ENCODE results near the gene CCDC9. TPM values are rescaled to one million over a fixed set of nuclear protein-coding genes. Genes with fewer than 3 reads are reported as not detected.
"Not testable (repeated sequence)": the region's sequence is repeated elsewhere in the genome, so short reads cannot be mapped to it uniquely, and the experiment has no call there.

Gene CCDC9
- total and polyA plus RNA-seq, 2 donors, result 4.9 to 27.4 TPM

GRCh38 chr19:47274891-47275761, 18.8 kb downstream of the CCDC9 start:
- Histone ChIP-seq H3K9me3 (ENCODE audit: control insufficient read depth in 2 of 2, insufficient read depth in 1 of 2, low read length in 1 of 2) (no peaks in the 10 kb centered on the region), H3K36me3 (ENCODE audit: control insufficient read depth in 2 of 2, insufficient read depth in 2 of 2, low read length in 1 of 2) (peaks cover 16 to 19% of the 10 kb centered on the region in 2 donors), H3K4me1 (ENCODE audit: control insufficient read depth in 2 of 2, insufficient read depth in 2 of 2, low read length in 2 of 2) (peaks cover 17 to 25% of the 10 kb centered on the region in 2 donors), H3K27ac (ENCODE audit: low read depth in 1 of 2, low read length in 1 of 2) (peak overlapping the region in 1 of 2 donors; percentile 67), H3K27me3 (ENCODE audit: control insufficient read depth in 2 of 2, insufficient read depth in 1 of 2, low read length in 1 of 2) (peaks cover 0 to 4% of the 10 kb centered on the region in 2 donors), H3K4me3 (ENCODE audit: low read length in 2 of 2) (peak overlapping the region; percentile 26 to 64)
- DNase-seq (ENCODE audit: low read depth in 6 of 9, low spot score in 9 of 9), result no peak
- 12% methylated on average over 82 of the region's 82 CpGs for WGBS

- Histone ChIP-seq H3K4me3 (ENCODE audit: low read length in 2 of 2) (no peak overlapping the region), H3K9me3 (ENCODE audit: control insufficient read depth in 2 of 2, insufficient read depth in 1 of 2, low read length in 1 of 2) (no peaks in the 10 kb centered on the region), H3K36me3 (ENCODE audit: control insufficient read depth in 2 of 2, insufficient read depth in 2 of 2, low read length in 1 of 2) (peaks cover 8 to 11% of the 10 kb centered on the region in 2 donors), H3K4me1 (ENCODE audit: control insufficient read depth in 2 of 2, insufficient read depth in 2 of 2, low read length in 2 of 2) (peaks cover 17 to 25% of the 10 kb centered on the region in 2 donors), H3K27me3 (ENCODE audit: control insufficient read depth in 2 of 2, insufficient read depth in 1 of 2, low read length in 1 of 2) (peaks cover 0 to 4% of the 10 kb centered on the region in 2 donors), H3K27ac (ENCODE audit: low read depth in 1 of 2, low read length in 1 of 2) (no peak overlapping the region)
- 97% methylated on average over 13 of the region's 13 CpGs for WGBS
- no peak for DNase-seq (ENCODE audit: low read depth in 6 of 9, low spot score in 9 of 9)
These were observed 19.6 kb downstream of the CCDC9 start for GRCh38 chr19:47275791-47276461.

DNA sequence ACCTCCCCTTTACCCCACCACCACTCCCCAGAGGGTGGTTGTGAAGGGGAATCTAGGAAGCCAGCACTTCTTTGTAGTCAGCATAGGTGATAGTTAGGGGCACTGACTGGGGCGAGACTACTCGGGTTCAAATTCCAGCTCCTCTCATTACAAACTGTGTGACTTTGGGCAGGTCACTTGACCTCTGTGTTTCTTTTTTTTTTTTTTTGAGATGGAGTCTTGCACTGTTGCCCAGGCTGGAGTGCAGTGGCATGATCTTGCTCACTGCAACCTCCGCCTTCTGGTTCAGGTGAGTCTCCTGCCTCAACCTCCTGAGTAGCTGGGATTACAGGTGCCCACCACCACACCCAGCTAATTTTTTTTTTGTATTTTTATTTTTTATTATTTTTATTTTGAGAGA, 20.2 kb downstream of the CCDC9 start:
- H3K9me3 ChIP-seq (ENCODE audit: control insufficient read depth in 2 of 2, insufficient read depth in 1 of 2, low read length in 1 of 2); H3K36me3 ChIP-seq (ENCODE audit: control insufficient read depth in 2 of 2, insufficient read depth in 2 of 2, low read length in 1 of 2); H3K4me3 ChIP-seq (ENCODE audit: low read length in 2 of 2); H3K27me3 ChIP-seq (ENCODE audit: control insufficient read depth in 2 of 2, insufficient read depth in 1 of 2, low read length in 1 of 2); DNase-seq (ENCODE audit: low read depth in 6 of 9, low spot score in 9 of 9); H3K27ac ChIP-seq (ENCODE audit: low read depth in 1 of 2, low read length in 1 of 2): not testable (repeated sequence)
- WGBS, result 97% methylated on average over 3 of the region's 3 CpGs
- peaks cover 17 to 25% of the 10 kb centered on the region in 2 donors for H3K4me1 ChIP-seq (ENCODE audit: control insufficient read depth in 2 of 2, insufficient read depth in 2 of 2, low read length in 2 of 2)

DNA sequence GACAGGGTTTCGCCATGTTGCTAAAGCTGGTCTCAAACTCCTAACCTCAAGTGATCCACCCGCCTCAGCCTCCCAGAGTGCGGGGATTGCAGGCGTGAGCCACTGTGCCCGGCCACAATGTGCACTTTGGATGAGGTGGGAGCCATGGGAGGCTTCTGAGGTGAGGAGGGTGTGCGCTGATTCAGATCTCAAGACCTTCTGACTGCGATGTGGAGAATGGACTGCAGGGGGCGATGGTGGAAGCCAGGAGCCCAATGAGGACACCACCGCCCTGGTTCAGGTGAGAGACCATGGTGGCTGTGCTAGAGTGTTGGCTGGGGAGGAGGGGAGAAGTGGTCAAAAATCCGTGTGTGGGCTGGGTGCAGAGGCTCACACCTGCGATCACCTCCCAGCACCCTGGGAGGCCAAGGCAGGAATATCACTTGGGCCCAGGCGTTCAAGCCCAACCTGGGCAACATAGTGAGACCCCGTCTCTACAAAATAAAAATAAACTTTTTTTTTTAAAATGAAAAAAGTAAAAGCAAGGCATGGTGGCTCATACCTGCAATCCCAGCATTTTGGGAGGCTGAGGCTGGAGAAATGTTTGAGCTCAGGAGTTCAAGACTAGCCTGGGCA, 24.0 kb downstream of the CCDC9 start:
- no peak overlapping the region for H3K27ac ChIP-seq (ENCODE audit: low read depth in 1 of 2, low read length in 1 of 2)
- H3K36me3 ChIP-seq (ENCODE audit: control insufficient read depth in 2 of 2, insufficient read depth in 2 of 2, low read length in 1 of 2), result peaks cover 0 to 3% of the 10 kb centered on the region in 2 donors
- H3K27me3 ChIP-seq (ENCODE audit: control insufficient read depth in 2 of 2, insufficient read depth in 1 of 2, low read length in 1 of 2), result peaks cover 0 to 2% of the 10 kb centered on the region in 2 donors
- no peaks in the 10 kb centered on the region for H3K9me3 ChIP-seq (ENCODE audit: control insufficient read depth in 2 of 2, insufficient read depth in 1 of 2, low read length in 1 of 2)
- 95% methylated on average over 13 of the region's 13 CpGs for WGBS
- no peak overlapping the region for H3K4me3 ChIP-seq (ENCODE audit: low read length in 2 of 2)
- peak in 1 of 9 donors; percentile 42 for DNase-seq (ENCODE audit: low read depth in 6 of 9, low spot score in 9 of 9)
- peaks cover 4 to 11% of the 10 kb centered on the region in 2 donors for H3K4me1 ChIP-seq (ENCODE audit: control insufficient read depth in 2 of 2, insufficient read depth in 2 of 2, low read length in 2 of 2)

- 93% methylated on average over 10 of the region's 10 CpGs for WGBS
- no peak overlapping the region for H3K27ac ChIP-seq (ENCODE audit: low read depth in 1 of 2, low read length in 1 of 2)
- no peaks in the 10 kb centered on the region for H3K4me1 ChIP-seq (ENCODE audit: control insufficient read depth in 2 of 2, insufficient read depth in 2 of 2, low read length in 2 of 2)
These were observed 27.2 kb downstream of the CCDC9 start for GRCh38 chr19:47283405-47284059.

DNA sequence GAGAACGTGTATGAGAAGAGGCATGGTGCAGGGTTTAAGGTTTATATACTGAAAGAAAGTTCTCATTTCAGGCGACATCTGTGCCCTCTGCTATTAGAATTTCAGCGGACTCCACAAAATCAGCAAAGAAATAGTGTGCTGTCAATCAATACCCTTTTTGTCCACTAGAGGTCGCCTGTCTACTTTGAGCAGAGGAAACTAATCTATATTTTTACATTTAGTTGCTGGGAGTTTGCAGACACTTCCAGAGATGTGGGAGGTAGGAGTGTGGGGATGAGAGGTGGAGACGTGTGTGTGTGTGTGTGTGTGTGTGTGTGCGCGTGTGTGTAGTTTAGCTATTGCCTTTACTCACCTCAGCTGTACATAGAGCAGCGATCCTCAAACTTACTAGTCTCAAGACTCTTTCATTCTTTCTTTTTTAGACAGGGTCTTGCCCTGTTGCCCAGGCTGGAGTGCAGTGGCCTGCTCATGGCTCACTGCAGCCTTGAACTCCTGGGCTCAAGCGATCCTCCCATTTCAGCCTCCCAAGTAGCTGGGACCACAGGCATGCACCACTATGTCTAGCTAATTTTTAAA, 28.1 kb downstream of the CCDC9 start:
- no peaks in the 10 kb centered on the region for H3K27me3 ChIP-seq (ENCODE audit: control insufficient read depth in 2 of 2, insufficient read depth in 1 of 2, low read length in 1 of 2)
- WGBS, result 47% methylated on average over 9 of the region's 9 CpGs
- DNase-seq (ENCODE audit: low read depth in 6 of 9, low spot score in 9 of 9), result peak in 5 of 9 donors; percentile 47 to 72 (median 54)
- H3K27ac ChIP-seq (ENCODE audit: low read depth in 1 of 2, low read length in 1 of 2), result no peak overlapping the region
- no peak overlapping the region for H3K4me3 ChIP-seq (ENCODE audit: low read length in 2 of 2)
- H3K4me1 ChIP-seq (ENCODE audit: control insufficient read depth in 2 of 2, insufficient read depth in 2 of 2, low read length in 2 of 2), result no peaks in the 10 kb centered on the region
- no peaks in the 10 kb centered on the region for H3K36me3 ChIP-seq (ENCODE audit: control insufficient read depth in 2 of 2, insufficient read depth in 2 of 2, low read length in 1 of 2)
- no peaks in the 10 kb centered on the region for H3K9me3 ChIP-seq (ENCODE audit: control insufficient read depth in 2 of 2, insufficient read depth in 1 of 2, low read length in 1 of 2)

More at GRCh38 chr19:47283405-47284059, 27.2 kb downstream of the CCDC9 start:
- DNase-seq (ENCODE audit: low read depth in 6 of 9, low spot score in 9 of 9), result no peak
- Histone ChIP-seq H3K27me3 (ENCODE audit: control insufficient read depth in 2 of 2, insufficient read depth in 1 of 2, low read length in 1 of 2) (no peaks in the 10 kb centered on the region), H3K4me3 (ENCODE audit: low read length in 2 of 2) (no peak overlapping the region), H3K9me3 (ENCODE audit: control insufficient read depth in 2 of 2, insufficient read depth in 1 of 2, low read length in 1 of 2) (no peaks in the 10 kb centered on the region), H3K36me3 (ENCODE audit: control insufficient read depth in 2 of 2, insufficient read depth in 2 of 2, low read length in 1 of 2) (no peaks in the 10 kb centered on the region)

GRCh38 chr19:47296036-47296435, 39.7 kb downstream of the CCDC9 start:
- H3K9me3 ChIP-seq (ENCODE audit: control insufficient read depth in 2 of 2, insufficient read depth in 1 of 2, low read length in 1 of 2), result no peaks in the 10 kb centered on the region
- H3K27ac ChIP-seq (ENCODE audit: low read depth in 1 of 2, low read length in 1 of 2), result no peak overlapping the region
- DNase-seq (ENCODE audit: low read depth in 6 of 9, low spot score in 9 of 9), result peak in 8 of 9 donors; percentile 50 to 84 (median 66)
- WGBS, result 28% methylated on average over 12 of the region's 12 CpGs
- no peak overlapping the region for H3K4me3 ChIP-seq (ENCODE audit: low read length in 2 of 2)
- H3K36me3 ChIP-seq (ENCODE audit: control insufficient read depth in 2 of 2, insufficient read depth in 2 of 2, low read length in 1 of 2), result no peaks in the 10 kb centered on the region
- H3K4me1 ChIP-seq (ENCODE audit: control insufficient read depth in 2 of 2, insufficient read depth in 2 of 2, low read length in 2 of 2), result no peaks in the 10 kb centered on the region
- no peaks in the 10 kb centered on the region for H3K27me3 ChIP-seq (ENCODE audit: control insufficient read depth in 2 of 2, insufficient read depth in 1 of 2, low read length in 1 of 2)

- H3K4me1 ChIP-seq (ENCODE audit: control insufficient read depth in 2 of 2, insufficient read depth in 2 of 2, low read length in 2 of 2); H3K4me3 ChIP-seq (ENCODE audit: low read length in 2 of 2); H3K36me3 ChIP-seq (ENCODE audit: control insufficient read depth in 2 of 2, insufficient read depth in 2 of 2, low read length in 1 of 2); DNase-seq (ENCODE audit: low read depth in 6 of 9, low spot score in 9 of 9); H3K27ac ChIP-seq (ENCODE audit: low read depth in 1 of 2, low read length in 1 of 2); H3K9me3 ChIP-seq (ENCODE audit: control insufficient read depth in 2 of 2, insufficient read depth in 1 of 2, low read length in 1 of 2); H3K27me3 ChIP-seq (ENCODE audit: control insufficient read depth in 2 of 2, insufficient read depth in 1 of 2, low read length in 1 of 2): not testable (repeated sequence)
- 96% methylated on average over 14 of the region's 14 CpGs for WGBS
These were observed 44.5 kb downstream of the CCDC9 start for GRCh38 chr19:47300867-47301266.

Measured in thymus (tissue), 11 donors.